ENCODE data around the gene SEMA4B. TPM values are rescaled to one million over a fixed set of nuclear protein-coding genes. Genes with fewer than 3 reads are reported as not detected.
"Not testable (repeated sequence)": the region's sequence is repeated elsewhere in the genome, so short reads cannot be mapped to it uniquely, and the experiment has no call there.

Gene SEMA4B
- total RNA-seq, 1 experiment from 2014 or later, result 32.5 TPM

DNA sequence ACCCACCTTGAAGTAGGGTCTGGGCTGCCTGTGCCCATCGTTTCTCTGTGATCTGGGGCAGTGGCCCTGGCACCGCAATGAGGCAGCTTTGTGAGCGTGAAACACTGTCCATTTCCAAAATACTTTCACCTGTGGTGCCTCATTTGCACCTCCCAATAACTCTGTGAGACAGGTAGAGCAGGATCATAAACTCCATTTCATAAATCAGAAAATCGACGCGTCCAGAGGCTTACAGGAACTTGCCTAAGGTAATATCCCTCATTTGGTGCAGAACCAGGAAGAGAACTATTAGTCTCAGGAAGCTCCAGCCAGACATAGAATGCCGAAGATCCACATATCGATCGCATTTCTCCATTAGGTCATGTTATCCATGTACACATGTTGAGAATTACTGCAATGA is 38.2 kb upstream of the SEMA4B start:
- Histone ChIP-seq H3K14ac (ENCODE audit: insufficient read depth, low read length) (no peak overlapping the region), H3T11ph (ENCODE audit: low read length) (no peak overlapping the region), H3K56ac (ENCODE audit: insufficient read length, low read depth, low read length) (no peak overlapping the region), H2AFZ (ENCODE audit: low read length) (no peak overlapping the region), H3K4ac (ENCODE audit: low read depth, low read length) (no peak overlapping the region), H2BK15ac (ENCODE audit: low read depth, low read length) (no peak overlapping the region), H3K79me2 (ENCODE audit: insufficient read depth, low read length) (no peaks in the 10 kb centered on the region), H4K91ac (ENCODE audit: insufficient read length, low read depth, low read length) (no peak overlapping the region), H3K4me1 (ENCODE audit: insufficient read depth, low read length) (peaks cover 9% of the 10 kb centered on the region; the same call in 1 of the 2 replicates), H3K9ac (ENCODE audit: extremely low read depth, insufficient read length, low read length) (no peak overlapping the region), H3K18ac (ENCODE audit: insufficient read length, low read depth, low read length) (no peak overlapping the region), H2BK120ac (ENCODE audit: low read depth, low read length, poor library complexity, severe bottlenecking) (no peak overlapping the region), H3K23ac (ENCODE audit: insufficient read length, low read depth, low read length) (no peak overlapping the region), H3K4me2 (ENCODE audit: insufficient read depth, insufficient read length, low read length) (no peak overlapping the region), H2BK20ac (ENCODE audit: low read depth, low read length, poor library complexity, severe bottlenecking) (no peak overlapping the region), H4K8ac (replicated peaks; ENCODE audit: insufficient read length, low read depth, low read length) (no peak overlapping the region), H2AK5ac (ENCODE audit: insufficient read length, low read length) (no peak overlapping the region), H3K9me3 (ENCODE audit: control insufficient read depth, low read depth, low read length) (no peaks in the 10 kb centered on the region), H4K20me1 (ENCODE audit: control insufficient read depth, insufficient read depth, insufficient read length) (no peaks in the 10 kb centered on the region), H3K27ac (ENCODE audit: insufficient read length, low read depth, low read length) (no peak overlapping the region), H3K79me1 (ENCODE audit: insufficient read depth, low read depth, low read length, poor library complexity, severe bottlenecking) (no peaks in the 10 kb centered on the region), H4K5ac (ENCODE audit: insufficient read length, low read depth, low read length) (no peak overlapping the region), H3K23me2 (ENCODE audit: insufficient read length, low read depth, low read length, poor library complexity, severe bottlenecking) (no peaks in the 10 kb centered on the region), H2BK5ac (ENCODE audit: insufficient read length, low read length) (no peak overlapping the region), H2BK12ac (ENCODE audit: insufficient read length, low read depth, low read length) (no peak overlapping the region), H3K27me3 (ENCODE audit: insufficient read depth, low read length) (no peaks in the 10 kb centered on the region)
- Mint-ChIP-seq H3K36me3 (ENCODE audit: insufficient read depth in 1 of 3, low read depth in 3 of 3) (peaks cover 0 to 3% (median 0%) of the 10 kb centered on the region in 3 experiments; a peak in 1 of 7 replicates), H3K27ac (no peak overlapping the region), H3K9me3 (peaks cover 0 to 2% of the 10 kb centered on the region in 2 experiments; a peak in 1 of 5 replicates), H3K27me3 (ENCODE audit: low read depth) (no peaks in the 10 kb centered on the region; the same call in 1 of the 2 replicates), H3K4me1 (peaks cover 36 to 39% of the 10 kb centered on the region in 2 experiments), H3K4me3 (no peak overlapping the region)
- TF ChIP-seq, protein P1, sequence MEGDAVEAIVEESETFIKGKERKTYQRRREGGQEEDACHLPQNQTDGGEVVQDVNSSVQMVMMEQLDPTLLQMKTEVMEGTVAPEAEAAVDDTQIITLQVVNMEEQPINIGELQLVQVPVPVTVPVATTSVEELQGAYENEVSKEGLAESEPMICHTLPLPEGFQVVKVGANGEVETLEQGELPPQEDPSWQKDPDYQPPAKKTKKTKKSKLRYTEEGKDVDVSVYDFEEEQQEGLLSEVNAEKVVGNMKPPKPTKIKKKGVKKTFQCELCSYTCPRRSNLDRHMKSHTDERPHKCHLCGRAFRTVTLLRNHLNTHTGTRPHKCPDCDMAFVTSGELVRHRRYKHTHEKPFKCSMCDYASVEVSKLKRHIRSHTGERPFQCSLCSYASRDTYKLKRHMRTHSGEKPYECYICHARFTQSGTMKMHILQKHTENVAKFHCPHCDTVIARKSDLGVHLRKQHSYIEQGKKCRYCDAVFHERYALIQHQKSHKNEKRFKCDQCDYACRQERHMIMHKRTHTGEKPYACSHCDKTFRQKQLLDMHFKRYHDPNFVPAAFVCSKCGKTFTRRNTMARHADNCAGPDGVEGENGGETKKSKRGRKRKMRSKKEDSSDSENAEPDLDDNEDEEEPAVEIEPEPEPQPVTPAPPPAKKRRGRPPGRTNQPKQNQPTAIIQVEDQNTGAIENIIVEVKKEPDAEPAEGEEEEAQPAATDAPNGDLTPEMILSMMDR (conservative IDR thresholded peaks at IDR 0.05), result no peak
- no peak for DNase-seq
- no CpG with 5 or more reads among the region's 9 CpGs for WGBS (ENCODE audit: extremely low coverage, insufficient read length, low lambda C conversion rate)

DNA sequence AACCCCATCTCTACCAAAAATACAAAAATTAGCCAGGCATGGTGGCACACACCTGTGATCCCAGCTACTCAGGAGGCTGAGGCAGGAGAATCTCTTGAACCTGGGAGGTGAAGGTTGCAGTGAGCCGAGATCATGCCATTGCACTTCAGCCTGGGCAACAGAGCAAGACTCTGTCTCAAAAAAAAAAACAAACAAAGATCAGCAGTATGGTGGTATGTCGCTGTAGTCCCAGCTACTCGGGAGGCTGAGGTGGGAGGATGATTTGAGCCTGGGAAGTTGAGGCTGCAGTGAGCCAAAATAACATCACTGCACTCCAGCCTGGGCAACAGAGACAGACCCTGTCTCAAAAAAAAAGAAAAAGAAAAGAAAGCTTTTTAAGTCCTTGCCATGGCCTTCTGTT is 36.9 kb upstream of the SEMA4B start:
- not testable (repeated sequence) for H4K91ac ChIP-seq (ENCODE audit: insufficient read length, low read depth, low read length); H3K9me3 ChIP-seq (ENCODE audit: control insufficient read depth, low read depth, low read length); H2AFZ ChIP-seq (ENCODE audit: low read length); H4K8ac ChIP-seq (replicated peaks; ENCODE audit: insufficient read length, low read depth, low read length); H3K4me3 Mint-ChIP-seq; H3K9ac ChIP-seq (ENCODE audit: extremely low read depth, insufficient read length, low read length); H3K27me3 Mint-ChIP-seq (ENCODE audit: low read depth); H4K5ac ChIP-seq (ENCODE audit: insufficient read length, low read depth, low read length); H2BK5ac ChIP-seq (ENCODE audit: insufficient read length, low read length); DNase-seq; H3K79me1 ChIP-seq (ENCODE audit: insufficient read depth, low read depth, low read length, poor library complexity, severe bottlenecking); H3K27me3 ChIP-seq (ENCODE audit: insufficient read depth, low read length); H3K18ac ChIP-seq (ENCODE audit: insufficient read length, low read depth, low read length); H2BK120ac ChIP-seq (ENCODE audit: low read depth, low read length, poor library complexity, severe bottlenecking); H3K27ac ChIP-seq (ENCODE audit: insufficient read length, low read depth, low read length); H3K56ac ChIP-seq (ENCODE audit: insufficient read length, low read depth, low read length); H2BK20ac ChIP-seq (ENCODE audit: low read depth, low read length, poor library complexity, severe bottlenecking); H3K36me3 Mint-ChIP-seq (ENCODE audit: insufficient read depth in 1 of 3, low read depth in 3 of 3); H3K9me3 Mint-ChIP-seq; H3K4ac ChIP-seq (ENCODE audit: low read depth, low read length); H2BK15ac ChIP-seq (ENCODE audit: low read depth, low read length); H3T11ph ChIP-seq (ENCODE audit: low read length); H3K27ac Mint-ChIP-seq; H2BK12ac ChIP-seq (ENCODE audit: insufficient read length, low read depth, low read length); H3K4me2 ChIP-seq (ENCODE audit: insufficient read depth, insufficient read length, low read length); H3K14ac ChIP-seq (ENCODE audit: insufficient read depth, low read length); H2AK5ac ChIP-seq (ENCODE audit: insufficient read length, low read length); H3K4me1 ChIP-seq (ENCODE audit: insufficient read depth, low read length); H4K20me1 ChIP-seq (ENCODE audit: control insufficient read depth, insufficient read depth, insufficient read length); H3K23me2 ChIP-seq (ENCODE audit: insufficient read length, low read depth, low read length, poor library complexity, severe bottlenecking); H3K79me2 ChIP-seq (ENCODE audit: insufficient read depth, low read length); H3K23ac ChIP-seq (ENCODE audit: insufficient read length, low read depth, low read length)
- peaks cover 29 to 32% of the 10 kb centered on the region in 2 experiments for H3K4me1 Mint-ChIP-seq
- WGBS (ENCODE audit: extremely low coverage, insufficient read length, low lambda C conversion rate), result no CpG with 5 or more reads among the region's 3 CpGs

Measured in H9 (cell line).